WTC11 (cell line): ENCODE measurements around the gene TEX44. TPM values are rescaled to one million over a fixed set of nuclear protein-coding genes. Genes with fewer than 3 reads are reported as not detected.

Experiments
- ATAC-seq: fragments of 200-7000 bp; cut with Tn5 transposase; 2 replicates; pipeline ENCODE4 v1.10.0; 2021; ENCODE audit warnings: mild to moderate bottlenecking, moderate library complexity
- CTCF ChIA-PET: fragments of 300-600 bp; sonication (Branson Sonifier 250); formaldehyde crosslinking; loops from one replicate; lab custom pipeline; 2021; ENCODE audit warnings: antibody characterized with exemption; lab: Charles Lee
- POLR2A ChIA-PET: fragments of 350-600 bp; sonication (Branson Sonifier 250); formaldehyde crosslinking; loops from one replicate; lab custom pipeline; 2021; ENCODE audit warnings: antibody characterized with exemption; lab: Charles Lee
- DNase-seq: peaks from one replicate; pipeline ENCODE4 v3.0.0; 2021; ENCODE audit warnings: low spot score
- H3K27ac Mint-ChIP-seq: 2 replicates; pipeline ENCODE4 v1.8.0; 2021; ENCODE audit warnings: mixed read lengths
- H3K27me3 Mint-ChIP-seq: 2 replicates; pipeline ENCODE4 v1.8.0; 2021; ENCODE audit warnings: low read depth, mild to moderate bottlenecking, moderate library complexity, mixed read lengths
- H3K36me3 Mint-ChIP-seq: 2 replicates; pipeline ENCODE4 v1.8.0; 2021; ENCODE audit warnings: mixed read lengths
- H3K4me1 Mint-ChIP-seq: 2 replicates; pipeline ENCODE4 v1.8.0; 2022; ENCODE audit warnings: mixed read lengths
- H3K4me3 Mint-ChIP-seq: 2 replicates; pipeline ENCODE4 v1.8.0; 2021; ENCODE audit warnings: mild to moderate bottlenecking, moderate library complexity, mixed read lengths
- H3K9me3 Mint-ChIP-seq: 2 replicates; pipeline ENCODE4 v1.8.0; 2021; ENCODE audit warnings: mixed read lengths
- ARID4B ChIP-seq: sonication (generic); formaldehyde crosslinking; IDR thresholded peaks from 2 replicates; pipeline ENCODE4 v1.8.0; 2023; ENCODE audit warnings: missing genetic modification reagents, mild to moderate bottlenecking, borderline replicate concordance
- ATF2 ChIP-seq: sonication (generic); formaldehyde crosslinking; IDR thresholded peaks from 2 replicates; pipeline ENCODE4 v1.8.1; 2022; ENCODE audit warnings: low read depth, missing genetic modification reagents, borderline replicate concordance
- CREM ChIP-seq: sonication (generic); formaldehyde crosslinking; IDR thresholded peaks from 2 replicates; pipeline ENCODE4 v1.8.1; 2022; ENCODE audit warnings: mild to moderate bottlenecking, missing genetic modification reagents, moderate library complexity
- E2F5 ChIP-seq: sonication (generic); formaldehyde crosslinking; IDR thresholded peaks from 2 replicates; pipeline ENCODE4 v1.8.1; 2022; ENCODE audit warnings: mild to moderate bottlenecking, moderate library complexity, missing genetic modification reagents
- EMX1 ChIP-seq: fragments of 250-450 bp; sonication (Bioruptor Pico); IDR thresholded peaks from 2 replicates; pipeline ENCODE4 v1.8.0; 2021; ENCODE audit warnings: mild to moderate bottlenecking
- ETV6 ChIP-seq: sonication (generic); formaldehyde crosslinking; IDR thresholded peaks from 2 replicates; pipeline ENCODE4 v1.8.1; 2022; ENCODE audit warnings: mild to moderate bottlenecking, missing genetic modification reagents
- FOXP4 ChIP-seq: sonication (generic); formaldehyde crosslinking; IDR thresholded peaks from 2 replicates; pipeline ENCODE4 v1.8.0; 2022; ENCODE audit warnings: mild to moderate bottlenecking, missing genetic modification reagents
- GABPB1 ChIP-seq: sonication (generic); formaldehyde crosslinking; IDR thresholded peaks from 2 replicates; pipeline ENCODE4 v1.8.1; 2023; ENCODE audit warnings: mild to moderate bottlenecking, missing genetic modification reagents
- GRHL2 ChIP-seq: fragments of 250-450 bp; sonication (Bioruptor Pico); IDR thresholded peaks from 2 replicates; pipeline ENCODE4 v1.8.0; 2022; ENCODE audit warnings: mild to moderate bottlenecking, moderate library complexity; ENCODE audit not compliant: insufficient replicate concordance, severe bottlenecking
- HMGXB4 ChIP-seq: sonication (generic); formaldehyde crosslinking; IDR thresholded peaks from 2 replicates; pipeline ENCODE4 v1.8.1; 2023; ENCODE audit warnings: mild to moderate bottlenecking, moderate library complexity, missing genetic modification reagents
- IRF1 ChIP-seq: sonication (generic); formaldehyde crosslinking; IDR thresholded peaks from 2 replicates; pipeline ENCODE4 v1.8.0; 2023; ENCODE audit warnings: missing genetic modification reagents
- IRF2 ChIP-seq: sonication (generic); formaldehyde crosslinking; IDR thresholded peaks from 2 replicates; pipeline ENCODE4 v1.8.0; 2022; ENCODE audit warnings: low read depth, missing genetic modification reagents, borderline replicate concordance
- MLX ChIP-seq: sonication (generic); formaldehyde crosslinking; IDR thresholded peaks from 2 replicates; pipeline ENCODE4 v1.8.1; 2023; ENCODE audit warnings: mild to moderate bottlenecking, missing genetic modification reagents, moderate library complexity
- RELA ChIP-seq: sonication (generic); formaldehyde crosslinking; IDR thresholded peaks from 2 replicates; pipeline ENCODE4 v1.8.1; 2022; ENCODE audit warnings: missing genetic modification reagents, mild to moderate bottlenecking, borderline replicate concordance
- SP1 ChIP-seq: sonication (generic); formaldehyde crosslinking; conservative IDR thresholded peaks from 2 replicates; pipeline ENCODE4 v1.8.1; 2022; ENCODE audit warnings: missing genetic modification reagents
- ZMAT4 ChIP-seq: fragments of 250-450 bp; sonication (Bioruptor Pico); IDR thresholded peaks from 2 replicates; pipeline ENCODE4 v1.9.0; 2021; ENCODE audit warnings: mild to moderate bottlenecking
- ZNF263 ChIP-seq: sonication (generic); formaldehyde crosslinking; IDR thresholded peaks from 2 replicates; pipeline ENCODE4 v1.8.1; 2022; ENCODE audit warnings: low read depth, mild to moderate bottlenecking, moderate library complexity, missing genetic modification reagents
- ZNF396 ChIP-seq: fragments of 250-450 bp; sonication (Bioruptor Pico); IDR thresholded peaks from 2 replicates; pipeline ENCODE4 v1.8.0; 2021; ENCODE audit warnings: mild to moderate bottlenecking, moderate library complexity, borderline replicate concordance
- ZNF423 ChIP-seq: fragments of 250-450 bp; sonication (Bioruptor Pico); IDR thresholded peaks from 2 replicates; pipeline ENCODE4 v2.1.2; 2022; ENCODE audit warnings: mild to moderate bottlenecking, moderate library complexity
- total RNA-seq: library from RNA; stranded (reverse); gene quantifications from 3 replicates; pipeline ENCODE4 v1.2.3, GENCODE V29; 2021

The TEX44 gene
- total RNA-seq, 1 experiment from 2014 or later: not detected

GRCh38 chr2:231604685-231605606 lies 12.3 kb downstream of the TEX44 start:
- Mint-ChIP-seq H3K27me3 (no peaks in the 10 kb centered on the region), H3K4me1 (peaks cover 30% of the 10 kb centered on the region), H3K9me3 (no peaks in the 10 kb centered on the region), H3K4me3 (peak overlapping the region; percentile 61), H3K27ac (peak overlapping the region; percentile 94)
- peak; percentile 75 for ATAC-seq
- CTCF ChIA-PET: interaction anchor here (0.6 to 2.7 kb wide), 15 partner anchors 9 to 112 kb away, joined by 3 to 16 read pairs (median 4); partner anchors contain the start of gene NMUR1
- POLR2A ChIA-PET: interaction anchor here (0.5 to 2.8 kb wide), 8 partner anchors 9 to 141 kb away, joined by 3 to 17 read pairs (median 4); partner anchors contain the start of genes NCL and PTMA
- DNase-seq: peak; percentile 99
- no peak for TF ChIP-seq E2F5 (CRISPR knock-in tag)
- TF ChIP-seq SP1 (CRISPR knock-in tag): peak; percentile 3
- TF ChIP-seq IRF1: no peak
- peak; percentile 82; the same call in 1 of the 2 replicates for TF ChIP-seq CREM (CRISPR knock-in tag)
- TF ChIP-seq ARID4B (CRISPR knock-in tag): 0 out of 2 replicates have a peak, but pooled peaks have one; percentile 15
- TF ChIP-seq ZNF423 (CRISPR knock-in tag): peak; percentile 32; the same call in 1 of the 2 replicates
- TF ChIP-seq, all 79 proteins: peak for 4
- H3K36me3 Mint-ChIP-seq: no peaks in the 10 kb centered on the region

- no peak for ATAC-seq
- peak overlapping the region; percentile 61 for H3K4me3 Mint-ChIP-seq
- no peaks in the 10 kb centered on the region for H3K36me3 Mint-ChIP-seq
- peaks cover 34% of the 10 kb centered on the region for H3K4me1 Mint-ChIP-seq
- H3K9me3 Mint-ChIP-seq: no peaks in the 10 kb centered on the region
- no peak for DNase-seq
- POLR2A ChIA-PET: interaction anchor here (1.1 to 2.8 kb wide), 6 partner anchors 8 to 142 kb away, joined by 4 to 17 read pairs (median 6); partner anchors contain the start of genes NCL and PTMA
- peak overlapping the region; percentile 94 for H3K27ac Mint-ChIP-seq
- CTCF ChIA-PET: interaction anchor here (0.6 to 2.7 kb wide), 12 partner anchors 9 to 244 kb away, joined by 3 to 16 read pairs (median 4); no protein-coding TSS in a partner anchor
- H3K27me3 Mint-ChIP-seq: no peaks in the 10 kb centered on the region
- TF ChIP-seq RELA: no peak
- no peak for TF ChIP-seq ETV6 (CRISPR knock-in tag)
- TF ChIP-seq MLX (CRISPR knock-in tag): no peak
- no peak for TF ChIP-seq HMGXB4 (CRISPR knock-in tag)
- TF ChIP-seq ZNF396 (CRISPR knock-in tag): no peak
- TF ChIP-seq IRF2 (CRISPR knock-in tag): no peak
- no peak for TF ChIP-seq ZNF263 (CRISPR knock-in tag)
- no peak for TF ChIP-seq FOXP4 (CRISPR knock-in tag)
- TF ChIP-seq ZMAT4 (CRISPR knock-in tag): no peak
- no peak for TF ChIP-seq GRHL2
- no peak for TF ChIP-seq GABPB1 (CRISPR knock-in tag)
- TF ChIP-seq ATF2 (CRISPR knock-in tag): no peak
- no peak for TF ChIP-seq EMX1 (CRISPR knock-in tag)
These were observed 13.0 kb downstream of the TEX44 start for GRCh38 chr2:231605607-231606091.
